LNCaP clone FGC (cell line): ENCODE data around the gene KIAA1328.
A peak's percentile ranks its signal among the peaks of the same experiment; 100 is the strongest.

Experiments used
- DNase-seq: peaks from one replicate; pipeline ENCODE4 v3.0.0-alpha.2; 2011; ENCODE audit warnings: low read depth
- H3K4me3 ChIP-seq: 2 replicates; pipeline ENCODE4 v1.5.1; 2011; ENCODE audit warnings: mild to moderate bottlenecking, low read depth, low read length, control low read depth
- TF ChIP-seq, protein P1 (sequence below): IDR thresholded peaks from 2 replicates; pipeline ENCODE4 v1.5.1; 2012; ENCODE audit warnings: mild to moderate bottlenecking; ENCODE audit not compliant: control insufficient read depth, insufficient read depth; ENCODE audit errors: extremely low read depth

KIAA1328 gene

GRCh38 chr18:36819621-36820020 is 9.3 kb upstream of the KIAA1328 start:
- no peak for DNase-seq
- no peak overlapping the region for H3K4me3 ChIP-seq
- TF ChIP-seq, protein P1, sequence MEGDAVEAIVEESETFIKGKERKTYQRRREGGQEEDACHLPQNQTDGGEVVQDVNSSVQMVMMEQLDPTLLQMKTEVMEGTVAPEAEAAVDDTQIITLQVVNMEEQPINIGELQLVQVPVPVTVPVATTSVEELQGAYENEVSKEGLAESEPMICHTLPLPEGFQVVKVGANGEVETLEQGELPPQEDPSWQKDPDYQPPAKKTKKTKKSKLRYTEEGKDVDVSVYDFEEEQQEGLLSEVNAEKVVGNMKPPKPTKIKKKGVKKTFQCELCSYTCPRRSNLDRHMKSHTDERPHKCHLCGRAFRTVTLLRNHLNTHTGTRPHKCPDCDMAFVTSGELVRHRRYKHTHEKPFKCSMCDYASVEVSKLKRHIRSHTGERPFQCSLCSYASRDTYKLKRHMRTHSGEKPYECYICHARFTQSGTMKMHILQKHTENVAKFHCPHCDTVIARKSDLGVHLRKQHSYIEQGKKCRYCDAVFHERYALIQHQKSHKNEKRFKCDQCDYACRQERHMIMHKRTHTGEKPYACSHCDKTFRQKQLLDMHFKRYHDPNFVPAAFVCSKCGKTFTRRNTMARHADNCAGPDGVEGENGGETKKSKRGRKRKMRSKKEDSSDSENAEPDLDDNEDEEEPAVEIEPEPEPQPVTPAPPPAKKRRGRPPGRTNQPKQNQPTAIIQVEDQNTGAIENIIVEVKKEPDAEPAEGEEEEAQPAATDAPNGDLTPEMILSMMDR = no peak

DNA sequence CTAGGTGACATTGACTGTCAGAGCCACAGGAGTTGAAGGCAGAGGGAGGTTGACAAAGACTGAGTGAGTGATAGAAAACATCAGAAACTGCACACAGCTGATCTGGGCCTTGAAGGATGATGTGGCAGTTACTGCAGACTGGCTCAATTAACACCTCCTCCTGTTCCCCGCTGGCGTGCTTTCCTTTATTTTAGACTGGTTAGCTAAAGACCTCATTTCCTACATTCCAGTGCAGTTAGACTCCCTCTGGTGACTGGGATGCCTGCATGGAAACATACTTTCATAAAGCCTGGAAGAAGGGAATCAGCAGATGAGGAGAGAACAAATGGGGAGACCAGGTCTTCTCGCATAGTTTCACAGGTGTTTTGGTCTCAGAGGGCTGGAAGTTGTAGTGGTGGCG is 7.2 kb upstream of the KIAA1328 start:
- TF ChIP-seq, protein P1 = no peak
- H3K4me3 ChIP-seq = no peak overlapping the region
- DNase-seq = no peak

GRCh38 chr18:36825526-36825925 is 3.4 kb upstream of the KIAA1328 start:
- DNase-seq = no peak
- TF ChIP-seq, protein P1 = no peak
- no peak overlapping the region for H3K4me3 ChIP-seq

DNA sequence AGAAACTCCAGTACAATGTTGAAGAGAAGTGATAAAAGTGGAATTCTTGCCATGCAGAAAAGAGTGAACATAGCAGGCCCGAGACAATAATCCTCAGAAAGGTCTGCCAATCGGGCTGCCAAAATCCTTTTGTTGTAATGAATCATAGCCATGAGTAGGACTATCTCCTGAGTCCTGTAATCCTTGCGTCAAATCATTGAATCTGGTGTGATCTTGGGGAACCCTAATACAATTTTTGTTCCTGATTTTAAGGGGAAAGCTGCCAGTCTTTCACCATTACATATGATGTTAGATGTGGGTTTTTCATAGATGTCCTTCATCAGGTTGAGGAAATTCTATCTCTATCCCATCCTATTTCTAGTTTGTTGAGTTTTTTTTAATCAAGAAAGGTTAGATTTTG is 2.4 kb upstream of the KIAA1328 start:
- DNase-seq = no peak

DNA sequence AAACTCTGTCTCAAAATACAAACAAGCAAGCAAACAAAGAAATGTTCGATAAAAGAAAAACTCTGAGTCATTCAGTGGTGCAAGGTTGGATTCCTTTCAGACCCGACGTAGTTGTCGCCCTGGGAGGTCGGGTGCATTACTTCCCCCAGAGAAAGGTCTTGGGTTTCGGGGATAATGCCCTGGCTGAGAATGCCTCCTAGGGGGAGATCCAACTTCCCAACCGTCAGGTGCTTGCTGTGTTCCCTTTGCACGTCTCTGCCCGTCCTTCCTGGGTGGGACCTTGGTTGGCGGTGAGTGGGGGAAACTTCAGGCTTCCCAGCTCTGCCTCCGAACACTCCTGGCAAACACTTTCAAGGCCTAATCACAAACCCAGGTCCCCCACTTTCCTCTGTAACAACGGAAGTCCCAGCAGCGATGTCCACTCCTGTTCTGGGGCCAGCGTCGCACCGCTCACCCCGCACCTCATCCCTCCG is 734 bp upstream of the KIAA1328 start:
- peak overlapping the region; percentile 95 for H3K4me3 ChIP-seq
- TF ChIP-seq, protein P1 = no peak
- DNase-seq = no peak

More for the DNA sequence above, 2.4 kb upstream of the KIAA1328 start:
- TF ChIP-seq, protein P1 = no peak
- no peak overlapping the region for H3K4me3 ChIP-seq

- peak overlapping the region; percentile 95 for H3K4me3 ChIP-seq
- no peak for DNase-seq
- TF ChIP-seq, protein P1 = no peak
Observed at GRCh38 chr18:36829362-36830157, 633 bp downstream of the KIAA1328 start.

- no peak for DNase-seq
- TF ChIP-seq, protein P1 = no peak
- H3K4me3 ChIP-seq = peak overlapping the region; percentile 95
Observed at GRCh38 chr18:36830158-36830495, 1.2 kb downstream of the KIAA1328 start.
